SK-N-MC (cell line): ENCODE data around the gene POU2F3.

Experiments
- DNase-seq: peaks from one replicate; pipeline ENCODE4 v3.0.0-alpha.2; 2011; ENCODE audit warnings: low read depth, low spot score
- H3K27ac ChIP-seq: fragments of 200-600 bp; sonication (generic); 2 replicates; pipeline ENCODE4 v1.5.1; 2016; ENCODE audit warnings: mixed run types
- H3K36me3 ChIP-seq: fragments of 200-600 bp; sonication (generic); 2 replicates; pipeline ENCODE4 v1.6.1; 2017; ENCODE audit warnings: antibody characterized with exemption, low read length, mixed read lengths; ENCODE audit not compliant: insufficient read depth
- H3K4me3 ChIP-seq: fragments of 200-600 bp; sonication (generic); 2 replicates; pipeline ENCODE4 v1.5.1; 2016
- H3K9ac ChIP-seq: fragments of 200-600 bp; sonication (generic); 2 replicates; pipeline ENCODE4 v1.8.0; 2017; ENCODE audit warnings: mixed run types, mixed read lengths; ENCODE audit not compliant: insufficient read length
- H3K9me3 ChIP-seq: fragments of 200-600 bp; sonication (generic); 2 replicates; pipeline ENCODE4 v1.6.1; 2017; ENCODE audit warnings: low read depth, mild to moderate bottlenecking, antibody characterized with exemption, low read length, moderate library complexity, mixed read lengths
- EZH2 ChIP-seq: fragments of 200-600 bp; sonication (generic); IDR thresholded peaks from one replicate; pipeline ENCODE4 v1.6.1; 2017; ENCODE audit warnings: antibody characterized with exemption
- FOXP2 ChIP-seq: optimal IDR thresholded peaks from 2 replicates; pipeline ENCODE3; 2011; ENCODE audit warnings: mild to moderate bottlenecking, moderate library complexity; ENCODE audit not compliant: insufficient read depth; ENCODE audit errors: extremely low read length, control extremely low read depth
- POLR2AphosphoS5 ChIP-seq: IDR thresholded peaks from 2 replicates; pipeline ENCODE4 v1.6.1; 2012; ENCODE audit warnings: mild to moderate bottlenecking, low read depth, low read length, borderline replicate concordance

Gene POU2F3

DNA sequence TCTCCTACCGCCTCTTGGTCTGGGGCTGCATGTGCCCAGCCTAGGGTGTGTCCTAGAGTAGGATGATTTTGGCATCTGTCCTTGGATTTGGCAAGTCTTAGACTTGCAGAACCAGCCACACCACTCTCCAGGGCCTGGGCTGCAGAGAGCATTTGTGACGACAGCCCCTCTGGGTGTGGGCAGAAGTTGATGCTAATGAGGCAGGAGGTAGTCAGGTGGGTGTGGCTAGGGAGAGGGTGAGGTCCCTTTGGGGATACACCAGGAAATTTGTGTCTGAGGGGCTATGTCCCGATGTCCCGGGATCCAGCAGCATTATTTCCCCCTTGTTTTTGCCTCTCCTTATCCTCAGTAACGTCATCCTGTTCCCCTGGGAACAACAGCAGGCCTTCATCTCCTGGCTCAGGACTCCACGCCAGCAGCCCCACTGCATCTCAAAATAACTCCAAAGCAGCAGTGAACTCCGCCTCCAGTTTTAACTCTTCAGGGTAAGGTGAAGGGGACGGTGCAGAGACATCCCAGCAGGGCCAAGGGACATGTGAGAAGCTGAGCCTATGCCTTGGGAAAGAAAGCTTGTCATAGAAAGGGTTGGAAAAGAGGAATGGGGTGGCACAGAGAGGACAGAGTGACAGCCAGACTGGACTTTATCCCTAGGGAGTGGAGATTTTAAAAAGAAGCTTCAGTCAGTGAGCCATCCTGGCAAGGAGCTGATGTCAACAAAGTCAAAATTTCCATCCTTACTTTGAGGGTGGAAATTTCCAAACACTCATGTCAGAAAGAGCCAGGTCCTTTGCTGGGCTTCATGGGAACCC lies 77.1 kb downstream of the POU2F3 start:
- H3K9me3 ChIP-seq, result no peaks in the 10 kb centered on the region
- no peak for DNase-seq
- H3K9ac ChIP-seq, result no peak overlapping the region
- no peaks in the 10 kb centered on the region for H3K36me3 ChIP-seq
- no peak overlapping the region for H3K4me3 ChIP-seq
- no peak for TF ChIP-seq FOXP2
- TF ChIP-seq EZH2, result no peak
- TF ChIP-seq POLR2AphosphoS5, result no peak
- no peak overlapping the region for H3K27ac ChIP-seq

GRCh38 chr11:120317689-120318480 lies 77.9 kb downstream of the POU2F3 start:
- Histone ChIP-seq H3K27ac (no peak overlapping the region), H3K36me3 (no peaks in the 10 kb centered on the region), H3K9me3 (no peaks in the 10 kb centered on the region), H3K4me3 (no peak overlapping the region), H3K9ac (no peak overlapping the region)
- TF ChIP-seq FOXP2, result no peak
- no peak for TF ChIP-seq EZH2
- DNase-seq, result no peak

GRCh38 chr11:120318906-120319305 lies 79.0 kb downstream of the POU2F3 start:
- Histone ChIP-seq H3K9ac (no peak overlapping the region), H3K27ac (no peak overlapping the region), H3K36me3 (no peaks in the 10 kb centered on the region), H3K9me3 (no peaks in the 10 kb centered on the region), H3K4me3 (no peak overlapping the region)
- DNase-seq, result no peak
- TF ChIP-seq FOXP2 (no peak), EZH2 (no peak), POLR2AphosphoS5 (no peak)

DNA sequence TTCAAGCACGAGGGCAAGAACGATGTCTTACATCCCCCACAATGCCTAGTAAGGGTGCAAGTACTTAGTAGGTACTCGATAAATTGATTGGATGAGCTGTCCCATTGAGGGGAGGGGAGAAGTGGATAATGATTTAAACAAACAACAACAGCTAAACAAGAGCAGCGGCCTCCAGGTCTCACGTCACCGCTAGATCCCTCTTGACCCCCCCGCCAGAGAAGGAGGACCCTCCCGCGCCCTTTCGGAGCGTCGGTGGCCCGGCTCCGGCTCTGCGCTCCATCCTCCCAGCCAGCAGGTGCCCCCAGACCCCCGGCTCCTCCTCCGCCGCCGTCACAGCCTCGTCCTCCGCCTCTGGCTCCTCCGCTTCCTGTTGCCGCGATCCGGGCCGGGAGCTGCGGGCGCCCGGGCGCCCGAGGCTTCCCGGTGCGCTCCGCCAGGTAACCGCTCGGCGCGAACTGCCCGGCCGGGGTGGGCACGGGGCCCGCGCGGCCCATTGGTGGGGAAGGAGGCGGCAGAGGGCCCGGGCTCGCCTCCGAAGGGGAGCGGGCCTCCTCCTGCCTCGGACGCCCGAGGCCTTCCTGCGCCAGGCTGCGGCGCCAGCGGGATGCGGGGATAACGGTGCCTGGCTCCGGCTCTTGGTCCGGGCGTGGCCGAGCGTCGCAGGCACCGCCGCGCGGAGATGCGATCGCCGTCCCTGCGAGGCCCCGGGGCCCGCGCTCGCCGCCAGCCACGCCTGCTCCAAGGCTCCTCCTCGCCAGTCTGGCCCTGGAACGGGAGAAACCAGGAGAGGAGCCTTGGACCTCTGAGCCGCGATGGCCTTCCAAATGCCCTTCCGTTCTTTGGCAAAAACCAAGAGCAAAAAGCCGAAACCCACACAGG lies 85.2 kb downstream of the POU2F3 start, which contains the start of gene TLCD5:
Gene TLCD5 (plus strand): TSS at position 368 of the 879 bp plus-strand sequence. CDS start 2,143 bp downstream, outside the sequence.
- Histone ChIP-seq H3K9me3 (no peaks in the 10 kb centered on the region), H3K27ac (no peak within 1 kb of the TSS), H3K9ac (peak within 1 kb of the TSS; percentile 82), H3K4me3 (peak within 1 kb of the TSS; percentile 92), H3K36me3 (peaks cover 3% of the 10 kb centered on the region; the same call in 1 of the 2 replicates)
- TF ChIP-seq POLR2AphosphoS5 (0 out of 2 replicates have a peak, but pooled peaks have one; percentile 15), EZH2 (no peak)
- DNase-seq, result no peak

- Histone ChIP-seq H3K9me3 (no peaks in the 10 kb centered on the region), H3K27ac (no peak overlapping the region), H3K4me3 (peak overlapping the region; percentile 92; the same call in 1 of the 2 replicates), H3K9ac (no peak overlapping the region), H3K36me3 (peaks cover 11% of the 10 kb centered on the region)
- no peak for DNase-seq
- TF ChIP-seq EZH2 (no peak), POLR2AphosphoS5 (no peak), FOXP2 (no peak)
Observed at GRCh38 chr11:120326228-120326627, 86.3 kb downstream of the POU2F3 start.

DNA sequence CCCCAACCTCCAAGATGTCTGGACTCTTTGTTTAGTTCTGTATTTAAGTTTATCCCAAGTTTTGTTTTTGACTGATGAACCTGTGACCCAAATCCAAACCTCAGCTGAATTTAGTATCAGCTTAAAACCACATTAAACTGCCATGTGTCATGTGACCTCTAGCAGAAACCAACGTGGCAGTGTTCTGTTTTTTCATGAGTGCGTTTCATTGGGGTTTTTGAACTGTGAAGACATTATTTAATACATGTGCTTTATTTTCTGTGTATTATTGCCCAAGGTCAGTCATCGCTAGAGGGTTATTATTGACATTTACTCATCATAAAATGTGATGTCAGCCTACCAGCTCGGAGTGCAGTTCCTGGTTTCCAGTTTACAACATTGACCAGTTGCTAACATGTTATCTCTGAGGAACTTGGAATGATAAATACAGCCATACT lies 86.9 kb downstream of the POU2F3 start:
- H3K9ac ChIP-seq, result no peak overlapping the region
- TF ChIP-seq FOXP2, result no peak
- TF ChIP-seq POLR2AphosphoS5, result no peak
- no peak for TF ChIP-seq EZH2
- H3K9me3 ChIP-seq, result no peaks in the 10 kb centered on the region
- H3K27ac ChIP-seq, result no peak overlapping the region
- no peak overlapping the region for H3K4me3 ChIP-seq
- H3K36me3 ChIP-seq, result peaks cover 11% of the 10 kb centered on the region
- DNase-seq, result no peak

DNA sequence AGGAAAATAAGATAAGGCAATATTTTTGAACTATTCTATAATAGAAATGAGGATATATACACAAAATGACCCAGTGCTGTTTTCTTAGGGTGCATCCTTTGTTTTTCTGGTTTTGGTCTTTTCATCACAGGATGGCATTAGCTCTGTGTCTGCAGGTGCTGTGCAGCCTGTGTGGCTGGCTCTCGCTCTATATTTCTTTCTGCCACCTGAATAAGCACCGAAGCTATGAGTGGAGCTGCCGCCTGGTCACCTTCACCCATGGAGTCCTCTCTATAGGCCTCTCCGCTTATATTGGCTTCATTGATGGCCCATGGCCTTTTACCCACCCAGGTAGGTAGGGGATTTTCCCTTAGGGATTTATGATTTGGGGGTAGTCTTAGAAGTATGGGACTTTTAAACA lies 87.4 kb downstream of the POU2F3 start:
- Histone ChIP-seq H3K9ac (no peak overlapping the region), H3K9me3 (no peaks in the 10 kb centered on the region), H3K36me3 (peaks cover 11% of the 10 kb centered on the region), H3K4me3 (no peak overlapping the region), H3K27ac (no peak overlapping the region)
- no peak for DNase-seq
- TF ChIP-seq POLR2AphosphoS5 (no peak), FOXP2 (no peak), EZH2 (no peak)

DNA sequence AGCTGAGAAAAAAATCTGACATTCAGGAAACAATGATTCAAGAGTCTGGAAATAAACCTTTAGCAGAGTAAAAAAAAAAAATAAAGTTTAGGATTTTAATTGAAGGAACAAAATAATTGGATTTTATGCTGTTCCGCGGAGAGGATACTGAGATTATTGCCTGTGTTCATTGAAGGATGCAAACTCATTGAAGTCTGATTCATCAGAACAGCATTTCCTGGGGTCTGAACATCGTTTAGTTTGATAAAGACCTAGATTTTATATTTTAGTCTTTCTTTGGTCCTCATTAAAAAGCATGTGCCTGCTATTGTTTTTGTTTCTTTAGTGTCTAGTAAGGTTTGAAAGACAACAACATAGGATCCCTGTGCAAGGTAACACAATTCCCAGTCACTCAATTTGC lies 89.6 kb downstream of the POU2F3 start:
- no peaks in the 10 kb centered on the region for H3K9me3 ChIP-seq
- H3K36me3 ChIP-seq, result peaks cover 11% of the 10 kb centered on the region
- no peak for DNase-seq
- TF ChIP-seq FOXP2 (no peak), EZH2 (no peak), POLR2AphosphoS5 (no peak)
- H3K9ac ChIP-seq, result no peak overlapping the region
- no peak overlapping the region for H3K4me3 ChIP-seq
- H3K27ac ChIP-seq, result no peak overlapping the region

DNA sequence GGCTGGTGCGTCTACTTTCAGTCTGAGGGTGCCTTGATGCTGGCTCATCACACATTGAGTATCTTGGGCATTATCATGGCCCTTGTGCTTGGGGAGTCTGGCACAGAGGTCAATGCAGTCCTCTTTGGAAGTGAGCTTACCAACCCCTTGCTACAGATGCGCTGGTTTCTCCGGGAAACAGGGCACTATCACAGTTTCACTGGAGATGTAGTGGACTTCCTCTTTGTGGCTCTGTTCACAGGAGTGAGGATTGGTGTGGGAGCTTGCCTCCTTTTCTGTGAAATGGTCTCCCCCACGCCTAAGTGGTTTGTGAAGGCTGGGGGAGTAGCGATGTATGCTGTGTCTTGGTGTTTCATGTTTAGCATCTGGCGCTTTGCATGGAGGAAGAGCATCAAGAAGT lies 90.1 kb downstream of the POU2F3 start:
- H3K4me3 ChIP-seq, result no peak overlapping the region
- peaks cover 11% of the 10 kb centered on the region for H3K36me3 ChIP-seq
- no peak for DNase-seq
- no peak overlapping the region for H3K27ac ChIP-seq
- TF ChIP-seq EZH2 (no peak), FOXP2 (no peak), POLR2AphosphoS5 (no peak)
- no peak overlapping the region for H3K9ac ChIP-seq
- no peaks in the 10 kb centered on the region for H3K9me3 ChIP-seq
